Activated naive CD8-positive, alpha-beta T cell treated with anti-CD3 and anti-CD28 coated beads, Interleukin-2, amount 50 U/mL, for 16 hours (primary cell): ENCODE results near the gene MYO7B.

Experiments used
- DNase-seq: peaks from one replicate; pipeline ENCODE4 v3.0.0-alpha.2; 2020; ENCODE audit warnings: low read depth, low spot score

MYO7B gene

DNA sequence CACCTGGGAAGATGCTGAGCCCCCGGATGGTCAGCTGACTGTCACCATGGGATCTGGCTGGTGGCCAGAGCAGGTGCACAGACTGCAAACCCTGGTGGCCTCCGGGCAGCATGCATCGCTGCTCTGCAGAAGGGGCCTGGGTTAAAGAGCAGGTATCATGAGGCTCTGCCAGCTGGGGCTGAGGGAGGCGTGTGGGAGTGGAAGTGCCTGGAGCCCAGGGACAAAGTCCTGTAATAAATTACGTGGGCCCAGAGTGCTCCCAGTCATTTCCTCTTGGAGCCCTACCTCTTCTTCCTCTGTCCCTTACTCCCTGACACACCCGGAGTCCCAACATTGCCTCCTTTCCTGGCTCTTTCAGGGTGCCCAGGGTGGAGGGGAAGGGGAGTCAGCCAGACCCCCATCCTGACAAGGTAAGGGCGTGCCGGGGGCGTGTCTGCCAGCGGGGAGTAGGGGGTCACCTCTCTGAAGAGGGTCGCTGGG is at the start of gene MYO7B:
Gene MYO7B (plus strand): TSS at position 262 of the 480 bp plus-strand sequence. CDS start 24,040 bp downstream, outside the sequence.
- no peak for DNase-seq

DNA sequence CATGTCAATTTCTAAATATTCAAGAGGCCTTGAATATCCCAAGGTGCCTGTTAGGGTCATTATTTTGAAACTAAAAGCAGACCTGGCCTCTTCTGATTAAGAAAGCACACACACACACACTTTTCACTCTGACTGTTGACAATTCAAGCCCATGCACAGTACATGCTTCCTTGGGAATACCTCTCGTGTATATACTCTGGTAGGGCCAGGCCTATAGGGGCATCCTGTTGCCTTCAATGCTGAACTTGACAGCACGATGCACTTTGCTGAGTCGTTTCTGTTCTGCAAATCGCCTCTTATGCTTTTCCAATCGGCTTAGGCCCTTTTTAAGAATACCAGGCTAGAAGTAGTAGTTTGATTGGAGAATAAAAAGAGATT is 49.8 kb upstream of the MYO7B start:
- DNase-seq: no peak

DNA sequence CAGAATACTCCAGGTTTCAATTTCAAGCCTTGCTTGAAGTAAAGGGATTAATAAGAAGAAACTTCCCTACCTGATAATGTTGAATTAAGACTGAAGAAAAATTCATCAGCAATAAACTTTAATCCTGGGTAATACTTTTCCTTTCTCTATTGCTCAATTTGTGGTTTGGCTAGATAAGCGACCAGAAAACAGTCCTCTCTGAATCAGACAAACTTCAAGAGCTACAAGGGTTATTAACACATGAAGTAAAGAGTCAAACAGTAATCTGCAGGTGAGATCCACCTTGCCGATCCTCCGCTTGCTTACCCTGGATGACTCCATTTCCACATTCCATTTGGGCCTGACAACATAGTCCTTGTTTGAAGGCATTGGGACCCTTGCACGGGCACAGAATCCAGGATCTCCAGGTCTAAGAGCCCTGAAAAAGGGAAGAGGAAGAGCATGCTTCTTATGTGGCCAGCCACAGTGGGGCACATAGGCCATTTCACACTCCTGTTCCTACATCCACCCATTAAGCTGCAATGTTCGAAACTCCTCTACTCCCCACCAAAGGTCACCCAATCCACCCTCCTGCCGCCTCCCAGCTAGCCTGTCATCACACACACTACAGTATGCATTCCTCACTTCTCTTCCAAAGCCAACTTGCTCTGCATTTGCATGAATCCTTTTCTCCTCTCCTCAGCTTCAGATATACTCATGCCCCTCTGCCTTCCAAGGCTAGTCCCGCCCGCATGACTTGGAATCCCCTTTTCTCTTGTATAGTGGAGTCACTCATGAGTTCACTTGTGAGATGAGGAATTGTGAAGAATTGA is 49.0 kb upstream of the MYO7B start:
- no peak for DNase-seq

DNA sequence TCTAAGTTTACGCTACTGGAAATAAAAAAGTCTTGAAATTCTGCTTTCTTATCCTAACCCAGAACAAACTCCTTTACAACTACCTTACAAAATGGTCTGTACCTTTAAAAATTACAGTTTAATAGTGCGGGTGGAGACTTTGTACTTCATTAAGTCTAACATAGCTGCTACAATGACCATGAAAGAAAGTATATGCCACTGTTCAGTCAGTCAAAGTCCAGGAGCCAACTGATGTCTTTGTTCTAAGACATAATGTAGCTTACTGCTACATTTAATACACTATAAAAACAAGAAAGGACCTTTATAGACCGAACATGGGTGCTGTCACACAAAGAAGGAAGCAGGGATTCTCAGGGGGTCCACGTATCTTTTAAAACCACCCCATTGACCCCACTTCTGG is 45.2 kb upstream of the MYO7B start:
- DNase-seq: no peak

DNA sequence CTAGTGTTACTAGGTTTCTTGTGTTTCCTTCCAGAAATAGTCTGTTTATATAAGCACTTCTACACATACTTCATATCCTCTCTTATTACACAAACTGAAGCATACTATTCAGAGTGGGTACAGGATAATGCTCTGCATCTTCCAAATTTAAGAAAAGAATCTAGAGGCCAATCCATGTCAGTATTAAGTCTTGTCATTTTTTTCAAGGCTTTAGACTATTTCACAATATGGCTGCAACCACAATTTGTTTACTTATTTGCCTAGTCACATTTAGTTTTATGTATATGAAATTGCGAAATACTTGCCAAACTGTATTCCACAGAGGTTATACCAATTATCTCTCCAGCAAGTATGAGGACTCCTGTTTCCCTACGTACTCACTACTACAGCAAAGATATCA is 37.1 kb upstream of the MYO7B start:
- DNase-seq: no peak

DNA sequence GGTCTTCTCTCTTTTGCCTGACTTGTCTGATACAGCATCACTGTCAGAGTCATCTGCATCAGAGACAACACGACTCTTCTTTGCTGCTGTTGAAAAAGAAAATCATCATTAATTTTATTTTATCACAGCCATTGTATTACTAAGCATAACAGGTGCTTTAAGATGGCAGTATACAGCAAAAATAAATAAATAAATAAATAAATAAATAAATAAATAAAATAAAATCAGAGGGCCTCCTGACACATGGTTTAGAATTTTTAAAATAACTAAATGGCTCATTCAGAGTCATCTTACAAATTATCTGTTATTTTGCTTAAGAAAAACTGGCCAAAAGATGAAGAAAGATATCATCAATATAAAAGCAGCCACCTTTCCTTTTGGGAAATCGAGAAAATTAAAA is 32.0 kb upstream of the MYO7B start:
- no peak for DNase-seq

DNA sequence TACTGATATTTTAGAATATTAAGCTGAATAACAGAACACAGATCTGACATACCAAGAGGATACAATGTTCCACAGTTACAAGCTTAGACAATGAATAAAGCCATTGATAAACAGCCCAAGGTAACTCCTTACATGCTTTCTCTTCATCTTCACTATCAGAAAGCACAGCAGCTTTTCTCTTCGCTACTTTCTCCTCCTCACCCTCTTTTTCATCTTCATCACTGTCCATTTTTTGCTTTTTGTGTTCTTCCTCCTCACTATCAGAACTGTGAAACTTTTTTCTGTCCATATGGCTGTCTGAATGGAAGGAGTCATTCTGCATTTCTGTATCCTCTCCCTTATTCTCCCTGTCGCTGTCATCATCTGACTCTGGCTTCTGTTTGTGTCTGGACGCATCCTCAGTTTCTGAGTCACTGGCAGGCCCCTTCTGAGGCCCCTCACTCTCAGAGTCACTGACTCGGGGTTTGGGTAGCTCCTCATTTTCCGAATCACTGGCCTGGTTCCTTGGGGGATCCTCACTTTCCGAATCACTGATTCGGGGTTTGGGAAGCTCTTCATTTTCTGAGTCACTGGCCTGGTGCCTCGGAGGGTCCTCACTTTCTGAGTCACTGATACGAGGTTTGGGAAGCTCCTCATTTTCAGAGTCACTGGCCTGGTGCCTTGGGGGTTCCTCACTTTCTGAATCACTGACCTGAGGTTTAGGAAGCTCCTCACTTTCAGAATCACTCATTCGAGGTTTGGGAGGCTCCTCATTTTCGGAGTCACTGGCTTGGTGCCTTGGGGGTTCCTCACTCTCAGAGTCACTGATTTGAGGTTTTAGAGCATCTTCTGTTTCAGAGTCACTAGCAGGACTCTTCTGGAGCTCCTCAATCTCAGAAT is 30.7 kb upstream of the MYO7B start:
- DNase-seq: no peak

DNA sequence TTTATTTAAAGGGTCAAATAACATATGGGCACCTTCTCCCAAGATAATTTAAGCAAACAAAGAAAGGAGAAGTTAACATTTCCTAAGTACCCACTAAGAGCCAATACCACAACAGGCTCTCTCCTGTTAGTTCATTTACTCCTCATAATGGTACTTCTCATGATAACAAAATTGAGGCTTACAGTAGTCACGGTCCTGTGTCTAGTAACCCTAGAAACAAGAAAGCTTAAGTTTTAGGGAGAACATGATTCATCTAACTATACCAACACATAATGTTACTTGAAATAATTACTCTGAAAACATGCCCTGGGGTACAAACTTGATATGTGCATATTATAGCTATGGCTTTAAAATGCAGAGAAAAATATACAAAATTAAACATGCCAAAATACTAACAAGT is 29.0 kb upstream of the MYO7B start:
- DNase-seq: no peak

DNA sequence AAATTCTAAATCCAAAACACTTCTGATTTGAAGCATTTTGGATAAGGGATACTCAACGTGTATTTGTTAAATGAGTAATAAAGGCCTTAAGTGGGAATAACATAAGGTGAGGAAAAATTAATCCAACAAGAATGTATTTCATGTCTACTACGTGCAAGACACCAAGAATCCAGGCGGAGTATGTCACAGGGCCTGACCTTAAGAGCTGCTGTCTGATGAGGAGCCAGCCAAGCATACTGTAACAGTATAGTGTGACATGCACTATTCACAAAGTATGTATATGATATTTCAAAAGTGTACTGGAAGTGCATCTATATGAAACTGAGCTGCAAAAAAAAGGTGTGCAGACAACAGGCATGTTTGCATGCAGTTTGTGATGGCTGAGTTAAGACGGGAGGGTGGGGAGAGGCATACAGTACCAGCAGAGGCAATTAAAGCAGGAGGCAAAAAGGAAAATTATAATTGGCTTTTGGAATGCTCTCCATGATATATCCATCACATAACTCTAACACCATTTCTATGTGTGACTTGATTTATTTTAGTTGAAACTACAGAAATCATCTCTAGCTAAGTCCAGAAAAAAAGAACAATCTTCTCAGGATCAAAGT is 27.4 kb upstream of the MYO7B start:
- no peak for DNase-seq

DNA sequence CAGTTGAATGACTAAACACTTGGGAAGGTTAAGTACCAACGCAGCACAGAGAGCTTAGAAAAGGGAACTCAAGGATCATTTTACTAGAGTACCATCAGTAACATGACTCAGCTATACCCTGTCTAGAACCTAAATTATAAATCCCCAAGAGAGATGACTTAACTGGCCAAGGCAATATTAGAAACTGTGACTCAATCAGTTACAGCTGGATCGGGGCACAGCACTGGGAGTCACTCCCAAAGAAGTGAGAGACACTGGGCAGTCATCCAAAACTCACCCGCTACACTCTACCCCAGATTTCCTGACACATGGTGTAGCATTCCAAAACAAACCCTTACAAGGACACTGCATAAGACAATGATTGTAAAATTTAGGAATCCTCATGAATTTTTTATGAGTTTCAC is 26.9 kb upstream of the MYO7B start:
- no peak for DNase-seq

DNA sequence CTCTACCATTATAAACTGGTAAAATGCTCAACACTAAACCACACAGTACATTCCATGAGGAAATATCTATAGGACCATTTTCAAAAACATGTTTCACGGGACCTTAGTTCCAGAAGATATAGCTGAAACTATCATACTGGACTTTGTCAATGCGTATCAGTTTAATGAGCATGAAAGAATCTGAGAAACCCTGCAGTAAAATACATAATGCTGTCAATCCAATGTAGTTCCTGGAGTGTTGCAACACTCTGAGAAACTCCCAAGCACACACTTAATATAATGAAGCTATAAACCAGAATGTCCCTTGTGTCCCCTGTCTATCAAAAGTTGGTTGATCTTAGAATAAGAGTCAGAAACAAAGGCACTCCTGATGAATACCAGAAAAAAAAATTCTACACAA is 25.4 kb upstream of the MYO7B start:
- DNase-seq: no peak

DNA sequence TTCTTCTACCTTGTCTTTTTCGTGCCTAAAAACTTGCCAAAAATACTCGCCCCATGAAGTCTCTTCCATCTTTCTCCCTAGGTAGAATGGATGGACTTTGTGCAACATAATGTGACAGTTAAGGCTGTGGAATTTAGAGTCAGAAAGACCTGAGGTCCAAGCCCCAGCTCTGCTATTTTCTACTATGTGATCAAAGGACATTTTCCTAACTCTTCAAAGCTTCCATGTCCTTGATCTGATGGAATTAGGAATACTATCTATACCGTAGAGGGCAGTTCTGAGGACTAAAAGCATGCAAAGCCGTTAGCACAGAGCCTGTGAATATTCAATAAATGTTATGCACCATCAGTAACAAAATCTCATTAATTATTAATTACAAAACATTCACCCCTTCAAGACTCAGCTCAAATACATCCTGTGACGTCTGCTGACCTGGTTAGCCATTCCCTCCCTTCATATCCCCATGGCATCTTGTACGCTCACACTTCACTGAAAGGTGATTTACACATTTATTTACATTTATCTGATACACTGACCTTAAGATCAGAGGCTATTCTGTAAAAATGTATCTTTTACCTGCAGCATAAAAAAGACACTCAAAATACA is 24.3 kb upstream of the MYO7B start:
- DNase-seq: no peak

DNA sequence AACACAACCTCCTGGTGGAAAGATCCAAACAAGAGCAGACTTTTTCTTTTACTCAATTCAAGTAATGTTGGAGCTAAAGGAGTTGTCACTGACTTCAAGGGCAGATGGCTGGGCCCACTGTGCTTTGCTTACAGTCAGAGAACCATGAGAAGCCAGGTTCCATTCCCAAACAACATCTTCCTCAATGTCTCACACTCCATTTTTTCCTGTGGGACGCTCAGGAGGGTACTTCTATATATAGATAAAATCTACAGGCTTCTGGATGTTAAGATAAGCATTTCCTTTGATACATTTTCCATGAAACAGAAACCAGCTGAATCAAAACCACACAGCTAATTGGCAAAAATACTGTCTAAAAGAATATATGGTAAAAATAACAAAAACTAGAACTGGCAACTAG is 23.6 kb upstream of the MYO7B start:
- no peak for DNase-seq

DNA sequence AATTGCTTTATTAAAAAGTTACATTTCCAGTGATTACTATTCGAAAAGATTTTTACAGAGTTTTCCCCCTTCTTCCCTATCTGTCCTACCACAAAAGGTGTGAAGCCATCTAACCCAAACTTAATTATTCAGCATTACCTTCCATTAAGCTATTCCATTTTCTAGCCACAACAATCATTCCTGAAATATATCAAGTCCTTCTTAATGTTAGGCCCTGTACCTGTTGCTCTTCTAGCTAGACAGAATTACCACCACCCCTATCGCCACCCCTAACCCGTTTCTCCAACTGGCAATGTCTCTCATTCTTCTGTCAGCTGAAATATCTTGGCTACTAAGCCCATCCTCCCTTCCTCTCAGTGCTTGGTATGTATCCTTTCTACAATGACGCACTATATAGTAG is 23.1 kb upstream of the MYO7B start:
- no peak for DNase-seq

DNA sequence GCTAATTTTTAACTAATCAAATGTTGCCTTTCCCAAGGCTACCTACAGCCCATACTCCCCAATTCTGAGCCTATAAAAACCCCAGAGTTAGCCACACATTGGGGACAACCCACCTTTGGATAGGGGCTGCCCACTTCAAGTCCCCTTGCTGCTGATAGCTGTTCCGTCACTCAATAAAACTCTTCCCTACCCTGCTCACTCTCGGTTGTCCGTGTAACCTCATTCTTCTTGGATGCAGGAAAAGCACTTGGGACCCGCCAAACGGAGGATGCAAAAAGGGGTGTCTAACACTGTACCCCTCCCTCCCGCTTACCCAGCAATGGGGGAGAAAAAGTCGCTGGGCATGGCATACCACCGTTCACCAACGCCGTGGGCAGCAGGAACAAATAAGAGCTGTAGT is 21.4 kb upstream of the MYO7B start:
- no peak for DNase-seq

DNA sequence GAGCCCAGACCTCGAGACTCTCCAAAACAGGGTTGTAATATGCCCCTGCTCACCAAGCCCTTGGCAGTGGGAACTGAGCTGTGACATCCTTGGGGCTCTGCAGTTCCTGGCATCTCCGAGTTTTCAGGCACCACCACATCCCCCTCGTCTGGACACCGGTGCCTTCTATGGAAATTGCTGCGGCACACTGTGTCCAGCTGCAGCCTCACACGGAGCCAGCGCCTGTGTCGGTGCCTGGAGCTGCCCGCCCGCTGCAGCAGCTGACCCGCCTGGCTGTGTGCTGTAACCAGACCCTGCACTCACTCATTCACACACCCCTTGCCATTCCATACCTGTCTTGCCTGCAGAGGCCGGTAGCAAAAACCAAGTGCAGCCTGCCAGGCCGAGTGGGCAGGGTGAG is 21.0 kb upstream of the MYO7B start:
- DNase-seq: no peak

DNA sequence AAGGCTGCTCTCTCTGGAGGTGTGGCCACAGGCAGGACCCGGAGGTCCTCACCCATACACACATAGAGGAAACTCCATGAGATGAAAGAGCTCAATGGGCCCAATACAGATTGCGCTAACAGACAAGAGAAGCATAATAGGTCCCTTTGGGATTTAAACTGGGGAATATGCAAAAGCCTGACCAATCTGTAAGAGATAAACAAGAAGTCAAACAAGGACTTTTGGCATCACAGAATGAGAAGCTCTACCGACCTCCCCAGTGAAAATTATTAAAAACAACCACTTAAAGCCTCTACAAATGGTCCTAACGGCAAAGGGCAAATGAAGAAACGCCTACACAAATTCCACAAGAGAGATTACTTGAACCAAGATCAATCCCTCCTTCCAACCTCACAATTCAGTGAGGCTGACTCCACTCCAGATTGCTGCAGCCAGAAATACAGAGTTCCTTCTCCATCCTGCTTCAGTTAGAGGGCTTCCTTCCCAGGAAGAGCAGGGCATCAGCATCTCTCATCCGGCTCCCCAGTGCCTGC is 20.0 kb upstream of the MYO7B start:
- no peak for DNase-seq

DNA sequence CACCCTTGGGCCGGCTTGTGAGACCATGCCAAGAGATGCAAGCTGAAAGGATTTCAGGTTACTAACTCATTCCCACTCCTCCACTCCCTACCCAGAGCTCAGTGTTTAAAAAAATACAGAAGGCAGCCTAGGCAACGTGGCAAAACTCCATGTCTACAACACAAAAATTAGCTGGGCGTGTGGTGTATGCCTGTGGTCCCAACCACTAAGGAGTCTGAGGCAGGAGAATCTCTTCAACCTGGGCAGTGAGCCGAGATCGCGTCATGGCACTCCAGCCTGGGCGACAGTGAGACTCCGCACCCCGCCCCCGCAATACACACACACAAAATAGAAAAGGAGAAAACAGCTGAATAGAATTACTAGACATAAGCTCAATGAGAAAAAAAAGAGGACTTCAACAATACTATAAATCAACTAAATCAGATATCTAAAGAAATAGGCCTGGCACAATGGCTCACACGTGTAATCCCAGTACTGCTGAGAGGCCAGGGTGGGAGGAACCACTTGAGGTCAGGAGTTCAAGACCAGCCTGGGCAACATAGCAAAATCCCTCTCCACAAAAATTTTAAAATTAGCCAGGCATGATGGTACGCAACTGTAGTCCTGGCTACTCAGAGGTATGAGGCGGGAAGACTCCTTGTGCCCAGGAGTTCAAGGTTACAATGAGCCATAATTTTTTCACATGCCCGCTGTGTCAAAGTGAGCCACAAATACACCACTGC is 19.3 kb upstream of the MYO7B start:
- no peak for DNase-seq

DNA sequence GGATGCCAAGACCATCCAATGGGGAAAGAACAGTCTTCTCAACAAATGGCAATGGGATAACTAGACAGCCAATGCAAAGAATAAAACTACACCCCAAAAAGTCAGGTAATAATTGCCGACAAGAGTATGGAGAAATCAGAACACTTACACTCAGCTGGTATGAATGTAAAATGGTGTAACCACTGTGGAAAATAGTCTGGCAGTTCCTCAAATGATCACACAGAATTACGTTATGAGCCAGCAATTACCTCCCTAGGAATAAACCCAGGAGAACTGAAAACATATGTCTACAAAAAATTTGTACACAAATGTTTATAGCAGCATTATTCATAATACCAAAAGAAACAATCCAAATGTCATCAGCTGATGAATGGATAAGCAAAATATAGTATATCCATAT is 18.0 kb upstream of the MYO7B start:
- no peak for DNase-seq

DNA sequence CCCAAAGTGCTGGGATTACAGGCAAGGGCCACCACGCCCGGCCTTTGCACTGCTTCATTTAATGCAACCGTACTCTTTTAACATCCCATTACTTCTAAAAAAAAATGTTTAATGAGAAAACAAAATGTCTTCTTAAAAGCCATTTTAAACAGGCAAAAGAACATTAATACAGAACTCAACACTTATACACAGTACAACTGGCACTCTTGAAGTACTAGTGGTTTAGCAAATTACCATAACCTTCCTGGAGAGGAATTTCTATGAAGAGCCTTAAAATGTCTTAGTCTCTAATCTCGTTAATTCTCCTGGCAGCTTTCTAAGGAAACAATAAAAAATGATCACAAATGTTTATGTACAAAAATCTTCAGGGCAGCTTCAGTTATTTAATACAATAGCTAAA is 15.1 kb upstream of the MYO7B start:
- no peak for DNase-seq
